ENCODE results near the gene ARHGEF3. TPM values are rescaled to one million over a fixed set of nuclear protein-coding genes. Genes with fewer than 3 reads are reported as not detected.
A peak's percentile ranks its signal among the peaks of the same experiment; 100 is the strongest.
"Not testable (repeated sequence)": the region's sequence is repeated elsewhere in the genome, so short reads cannot be mapped to it uniquely, and the experiment has no call there.

The ARHGEF3 gene
- total RNA-seq, 2 donors from 2014 or later = 70.2 to 71.0 TPM

DNA sequence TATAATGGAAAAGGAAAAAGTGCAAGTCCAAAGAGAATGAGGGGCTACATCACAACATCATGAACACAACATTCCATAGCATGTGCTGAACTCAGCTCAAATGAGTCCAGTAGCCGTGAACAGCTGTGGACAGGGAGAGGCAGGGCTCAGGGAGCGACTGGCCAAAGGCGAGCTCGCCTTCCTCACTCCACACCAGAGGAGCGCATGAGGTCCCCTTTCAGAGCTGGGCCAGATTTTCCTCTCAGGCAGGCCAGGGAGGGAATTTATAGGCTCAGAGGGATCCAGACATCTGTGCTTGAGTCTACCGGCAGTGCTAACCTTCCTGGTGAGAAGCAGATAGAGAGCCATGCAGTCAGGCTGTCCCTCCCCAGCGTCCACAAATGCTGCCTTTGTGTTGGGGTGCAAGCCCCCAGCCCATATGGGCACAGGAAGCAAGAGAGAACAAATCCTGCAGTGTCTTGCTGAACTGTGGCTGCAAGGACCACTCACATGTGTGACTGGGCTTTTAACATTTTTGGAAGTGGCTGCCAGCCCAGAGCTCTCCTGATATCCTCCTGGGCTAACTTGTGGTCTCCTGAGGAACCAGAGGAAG lies 32.5 kb downstream of the ARHGEF3 start:
- Mint-ChIP-seq H3K27me3 (no peaks in the 10 kb centered on the region), H3K4me1 (peaks cover 41% of the 10 kb centered on the region), H3K36me3 (ENCODE audit: low read depth) (peaks cover 14% of the 10 kb centered on the region), H3K27ac (peak overlapping the region; percentile 81), H3K4me3 (no peak overlapping the region)
- H3K9me3 ChIP-seq (ENCODE audit: control insufficient read depth, low read length, poor library complexity, severe bottlenecking) = no peaks in the 10 kb centered on the region
- no peak for ATAC-seq
- no peak for DNase-seq

DNA sequence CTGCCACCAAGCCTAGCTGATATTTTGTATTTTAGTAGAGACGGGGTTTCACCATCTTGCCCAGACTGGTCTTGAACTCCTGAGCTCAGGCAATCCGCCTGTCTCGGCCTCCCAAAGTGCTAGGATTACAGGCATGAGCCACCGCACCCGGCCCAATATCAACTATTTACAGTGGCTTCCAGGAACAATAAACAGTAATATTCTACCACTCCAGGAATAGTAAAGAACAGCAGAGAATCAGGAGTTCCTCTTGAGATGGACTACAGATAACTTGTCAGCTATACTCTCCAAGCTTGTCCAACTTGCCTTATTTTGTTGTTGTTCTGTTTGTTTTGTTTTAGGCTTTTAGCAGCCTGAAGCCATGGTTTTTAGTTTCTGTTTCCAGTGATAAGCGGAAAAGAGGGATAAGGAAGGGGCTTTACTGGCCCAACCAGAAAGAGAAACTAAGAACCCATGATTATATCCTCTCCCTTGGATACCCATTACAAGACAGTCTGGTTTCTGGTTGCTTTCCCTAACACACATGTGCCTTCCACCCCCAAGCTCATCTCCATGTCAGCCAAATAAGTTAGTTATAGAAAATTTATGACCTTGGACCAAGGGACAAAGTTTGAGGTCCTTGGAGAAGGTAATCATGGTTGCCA lies 36.7 kb downstream of the ARHGEF3 start:
- peaks cover 51% of the 10 kb centered on the region for H3K4me1 Mint-ChIP-seq
- H3K4me3 Mint-ChIP-seq = no peak overlapping the region
- H3K27ac Mint-ChIP-seq = peak overlapping the region; percentile 81
- DNase-seq = no peak
- peaks cover 6% of the 10 kb centered on the region for H3K36me3 Mint-ChIP-seq (ENCODE audit: low read depth)
- no peak for ATAC-seq
- H3K27me3 Mint-ChIP-seq = no peaks in the 10 kb centered on the region
- no peaks in the 10 kb centered on the region for H3K9me3 ChIP-seq (ENCODE audit: control insufficient read depth, low read length, poor library complexity, severe bottlenecking)

DNA sequence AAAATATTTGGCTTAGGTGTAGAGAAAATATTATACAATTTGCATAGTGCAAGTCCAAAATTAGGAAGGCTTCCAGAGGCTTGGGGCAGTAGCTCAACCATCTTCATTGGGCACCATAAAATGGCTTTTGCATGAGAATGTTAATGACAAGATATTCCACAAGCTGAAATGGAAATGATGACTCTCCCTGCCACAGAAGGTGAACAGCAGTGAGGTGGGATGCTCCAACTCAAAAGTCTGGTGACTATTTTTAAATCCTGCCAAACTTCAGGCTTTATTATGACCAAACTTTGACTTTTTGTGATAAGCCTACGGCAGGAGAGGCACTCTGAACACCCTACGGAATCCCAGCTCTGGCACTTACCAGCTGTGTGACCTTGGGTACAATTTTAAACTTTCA lies 37.6 kb downstream of the ARHGEF3 start:
- H3K27me3 Mint-ChIP-seq = no peaks in the 10 kb centered on the region
- H3K4me3 Mint-ChIP-seq = no peak overlapping the region
- peaks cover 59% of the 10 kb centered on the region for H3K4me1 Mint-ChIP-seq
- DNase-seq (no peak), ATAC-seq (no peak)
- peaks cover 6% of the 10 kb centered on the region for H3K36me3 Mint-ChIP-seq (ENCODE audit: low read depth)
- no peaks in the 10 kb centered on the region for H3K9me3 ChIP-seq (ENCODE audit: control insufficient read depth, low read length, poor library complexity, severe bottlenecking)
- H3K27ac Mint-ChIP-seq = peak overlapping the region; percentile 81

DNA sequence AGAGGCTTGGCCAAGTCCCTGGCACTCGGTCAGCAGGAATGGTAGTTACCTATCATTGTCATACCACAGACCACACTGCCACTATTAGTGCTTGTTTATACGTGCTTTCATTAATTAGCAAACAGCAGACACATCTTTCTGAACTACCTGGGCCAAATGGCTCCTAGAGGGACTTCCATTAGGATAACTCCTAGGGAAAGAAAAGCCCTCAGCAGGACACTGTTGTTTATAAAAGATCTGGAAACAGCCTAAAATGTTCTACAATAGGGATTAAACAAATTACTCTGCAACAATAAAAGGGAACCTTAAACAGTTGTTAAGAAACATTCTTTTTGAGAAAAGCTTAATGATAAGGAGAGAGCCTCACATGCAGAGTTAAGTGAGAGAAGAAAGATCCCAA lies 38.5 kb downstream of the ARHGEF3 start:
- peak overlapping the region; percentile 92 for H3K27ac Mint-ChIP-seq
- H3K27me3 Mint-ChIP-seq = no peaks in the 10 kb centered on the region
- peaks cover 58% of the 10 kb centered on the region for H3K4me1 Mint-ChIP-seq
- H3K36me3 Mint-ChIP-seq (ENCODE audit: low read depth) = peaks cover 4% of the 10 kb centered on the region
- no peak overlapping the region for H3K4me3 Mint-ChIP-seq
- DNase-seq (no peak), ATAC-seq (no peak)
- H3K9me3 ChIP-seq (ENCODE audit: control insufficient read depth, low read length, poor library complexity, severe bottlenecking) = no peaks in the 10 kb centered on the region

DNA sequence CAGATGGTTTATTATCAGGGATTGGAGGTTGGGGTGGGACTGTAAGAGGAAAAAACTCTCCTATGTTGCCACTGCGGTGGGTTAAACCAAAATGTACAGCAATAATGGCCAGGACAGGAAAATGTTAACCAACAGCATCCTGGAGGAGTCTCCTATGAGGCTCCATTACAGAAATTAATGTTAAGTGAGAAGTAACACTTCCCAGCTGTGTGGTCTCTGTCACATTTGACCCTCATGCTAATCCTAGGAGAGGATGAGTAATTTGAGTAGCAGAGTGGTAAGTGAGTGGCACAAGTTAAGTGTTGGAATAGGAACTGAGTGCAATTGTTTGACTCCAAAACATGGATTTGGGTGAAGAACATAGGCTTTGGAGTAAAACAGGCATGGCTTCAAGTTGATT lies 39.0 kb downstream of the ARHGEF3 start:
- no peak for ATAC-seq
- Mint-ChIP-seq H3K4me1 (peaks cover 58% of the 10 kb centered on the region), H3K27me3 (no peaks in the 10 kb centered on the region), H3K36me3 (ENCODE audit: low read depth) (peaks cover 4% of the 10 kb centered on the region), H3K4me3 (no peak overlapping the region), H3K27ac (peak overlapping the region; percentile 92)
- DNase-seq = no peak
- H3K9me3 ChIP-seq (ENCODE audit: control insufficient read depth, low read length, poor library complexity, severe bottlenecking) = no peaks in the 10 kb centered on the region

DNA sequence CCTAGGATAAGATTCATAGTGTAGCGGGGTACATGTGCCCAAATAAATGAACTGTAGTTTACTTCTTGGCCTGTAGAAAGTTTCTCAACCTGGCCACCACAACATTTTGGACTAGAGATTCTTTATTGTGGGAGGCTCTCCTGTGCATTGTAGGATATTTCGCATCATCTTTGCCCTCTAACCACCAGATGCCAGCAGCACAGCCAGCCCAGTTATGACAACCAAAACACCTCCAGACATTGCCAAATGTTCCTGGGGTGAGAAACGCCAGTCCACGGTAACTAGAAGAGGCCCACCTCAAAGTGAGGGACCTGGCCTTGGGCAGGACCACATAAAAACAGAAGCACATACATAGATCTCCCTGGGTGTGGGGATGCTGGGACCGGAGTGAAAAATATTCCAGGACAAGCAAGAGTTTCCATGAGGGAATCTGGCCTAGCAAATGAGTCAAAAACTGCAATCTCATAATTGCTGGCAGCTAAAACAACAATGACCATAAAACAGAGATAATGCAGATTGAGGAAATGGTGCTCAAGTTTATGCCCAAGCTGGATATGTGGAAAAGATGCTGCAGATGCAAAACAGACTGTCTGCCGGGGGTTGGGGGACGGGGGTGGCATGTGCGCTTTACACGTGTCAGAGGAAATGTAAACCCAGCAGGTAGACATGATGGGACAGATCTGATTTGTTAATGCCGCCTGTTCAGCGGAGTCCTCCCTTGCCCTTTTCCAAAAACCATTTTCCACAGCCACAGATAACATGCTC lies 39.7 kb downstream of the ARHGEF3 start:
- H3K4me3 Mint-ChIP-seq = no peak overlapping the region
- DNase-seq = no peak
- peak overlapping the region; percentile 92 for H3K27ac Mint-ChIP-seq
- peaks cover 4% of the 10 kb centered on the region for H3K36me3 Mint-ChIP-seq (ENCODE audit: low read depth)
- no peaks in the 10 kb centered on the region for H3K9me3 ChIP-seq (ENCODE audit: control insufficient read depth, low read length, poor library complexity, severe bottlenecking)
- ATAC-seq = no peak
- no peaks in the 10 kb centered on the region for H3K27me3 Mint-ChIP-seq
- H3K4me1 Mint-ChIP-seq = peaks cover 58% of the 10 kb centered on the region

DNA sequence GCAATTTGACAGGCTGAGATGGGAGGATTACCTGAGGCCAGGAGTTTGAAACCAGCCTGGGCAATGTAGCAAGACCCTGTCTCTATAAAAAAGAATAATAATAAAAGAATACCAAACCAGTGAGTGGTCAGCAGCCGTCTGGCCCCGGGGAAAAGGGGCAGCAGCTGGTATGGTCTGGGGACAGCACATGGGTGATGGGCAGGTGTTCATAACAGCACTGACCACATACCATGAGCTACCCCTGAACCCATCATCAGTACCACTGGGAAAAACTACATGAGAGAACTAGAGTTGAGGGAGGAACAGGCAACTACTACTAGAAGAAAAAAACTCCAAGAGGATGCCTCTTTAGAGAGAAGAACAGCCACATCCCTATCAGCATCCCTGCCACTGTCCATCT lies 40.7 kb downstream of the ARHGEF3 start:
- H3K36me3 Mint-ChIP-seq (ENCODE audit: low read depth) = peaks cover 4% of the 10 kb centered on the region
- no peak overlapping the region for H3K4me3 Mint-ChIP-seq
- H3K27ac Mint-ChIP-seq = peak overlapping the region; percentile 92
- no peak for DNase-seq
- H3K27me3 Mint-ChIP-seq = no peaks in the 10 kb centered on the region
- H3K9me3 ChIP-seq (ENCODE audit: control insufficient read depth, low read length, poor library complexity, severe bottlenecking) = no peaks in the 10 kb centered on the region
- peaks cover 60% of the 10 kb centered on the region for H3K4me1 Mint-ChIP-seq
- ATAC-seq = no peak

DNA sequence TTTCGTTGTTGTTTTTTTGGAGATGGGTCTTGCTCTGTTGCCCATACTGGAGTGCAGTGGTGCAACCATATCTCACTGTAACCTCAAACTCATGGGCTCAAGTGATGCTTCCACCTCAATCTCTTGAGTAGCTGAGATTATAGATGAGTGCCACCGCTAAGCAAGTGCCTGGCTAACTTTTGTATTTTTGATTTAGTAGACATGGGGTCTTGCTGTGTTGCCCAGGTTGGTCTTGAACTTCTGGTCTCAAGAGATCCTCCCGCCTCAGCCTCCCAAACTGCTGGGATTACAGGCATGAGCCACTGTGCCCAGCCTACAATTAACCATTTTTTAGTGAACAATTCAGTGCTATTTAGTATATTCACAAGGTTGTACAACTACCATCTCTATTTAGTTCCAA lies 42.2 kb downstream of the ARHGEF3 start:
- no peaks in the 10 kb centered on the region for H3K9me3 ChIP-seq (ENCODE audit: control insufficient read depth, low read length, poor library complexity, severe bottlenecking)
- ATAC-seq = no peak
- peaks cover 63% of the 10 kb centered on the region for H3K4me1 Mint-ChIP-seq
- DNase-seq = no peak
- peak overlapping the region; percentile 92 for H3K27ac Mint-ChIP-seq
- peaks cover 7% of the 10 kb centered on the region for H3K36me3 Mint-ChIP-seq (ENCODE audit: low read depth)
- H3K27me3 Mint-ChIP-seq = no peaks in the 10 kb centered on the region
- H3K4me3 Mint-ChIP-seq = peak overlapping the region; percentile 78

DNA sequence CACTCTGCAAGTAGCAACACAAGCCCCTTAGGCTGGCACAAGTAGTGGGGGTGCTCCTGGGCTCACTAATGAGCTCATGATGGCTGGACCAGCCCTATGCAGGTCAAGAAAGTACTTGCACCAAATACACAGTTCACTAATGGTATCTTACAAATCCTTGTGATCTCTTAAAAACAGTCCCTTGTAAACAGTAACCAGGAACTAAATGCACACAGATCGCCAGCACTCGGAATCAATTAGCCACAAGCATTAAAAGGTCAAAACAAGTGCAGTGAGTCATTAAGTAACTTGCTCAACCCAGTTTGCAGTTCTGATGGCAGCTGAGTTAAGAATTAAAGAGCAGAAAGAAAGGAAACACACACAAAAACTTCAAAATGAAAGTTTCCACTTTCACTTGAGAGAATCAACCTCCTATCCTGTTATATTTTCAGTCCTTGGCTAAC lies 43.2 kb downstream of the ARHGEF3 start:
- Mint-ChIP-seq H3K27me3 (no peaks in the 10 kb centered on the region), H3K4me1 (peaks cover 63% of the 10 kb centered on the region), H3K36me3 (ENCODE audit: low read depth) (peaks cover 5% of the 10 kb centered on the region), H3K4me3 (peak overlapping the region; percentile 80), H3K27ac (peak overlapping the region; percentile 92)
- ATAC-seq = peak; percentile 67
- no peak for DNase-seq
- no peaks in the 10 kb centered on the region for H3K9me3 ChIP-seq (ENCODE audit: control insufficient read depth, low read length, poor library complexity, severe bottlenecking)

DNA sequence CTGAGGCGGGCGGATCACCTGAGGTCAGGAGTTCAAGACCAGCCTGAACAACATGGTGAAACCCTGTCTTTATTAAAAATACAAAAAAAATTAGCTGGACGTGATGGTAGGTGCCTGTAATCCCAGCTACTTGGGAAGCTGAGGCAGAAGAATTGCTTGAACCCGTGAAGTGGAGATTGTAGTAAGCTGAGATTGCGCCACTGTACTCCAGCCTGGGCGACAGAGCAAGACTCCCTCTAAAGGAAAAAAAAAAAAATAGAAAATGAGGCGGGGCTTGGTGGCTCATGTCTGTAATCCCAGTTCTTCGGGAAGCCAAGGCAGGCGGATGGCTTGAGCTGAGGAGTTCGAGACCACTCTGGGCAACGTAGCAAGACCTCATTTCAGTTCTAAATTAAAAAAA lies 43.7 kb downstream of the ARHGEF3 start:
- H3K9me3 ChIP-seq (ENCODE audit: control insufficient read depth, low read length, poor library complexity, severe bottlenecking); DNase-seq; H3K4me3 Mint-ChIP-seq; H3K36me3 Mint-ChIP-seq (ENCODE audit: low read depth); H3K27me3 Mint-ChIP-seq; ATAC-seq: not testable (repeated sequence)
- Mint-ChIP-seq H3K27ac (peak overlapping the region; percentile 92), H3K4me1 (peaks cover 64% of the 10 kb centered on the region)

DNA sequence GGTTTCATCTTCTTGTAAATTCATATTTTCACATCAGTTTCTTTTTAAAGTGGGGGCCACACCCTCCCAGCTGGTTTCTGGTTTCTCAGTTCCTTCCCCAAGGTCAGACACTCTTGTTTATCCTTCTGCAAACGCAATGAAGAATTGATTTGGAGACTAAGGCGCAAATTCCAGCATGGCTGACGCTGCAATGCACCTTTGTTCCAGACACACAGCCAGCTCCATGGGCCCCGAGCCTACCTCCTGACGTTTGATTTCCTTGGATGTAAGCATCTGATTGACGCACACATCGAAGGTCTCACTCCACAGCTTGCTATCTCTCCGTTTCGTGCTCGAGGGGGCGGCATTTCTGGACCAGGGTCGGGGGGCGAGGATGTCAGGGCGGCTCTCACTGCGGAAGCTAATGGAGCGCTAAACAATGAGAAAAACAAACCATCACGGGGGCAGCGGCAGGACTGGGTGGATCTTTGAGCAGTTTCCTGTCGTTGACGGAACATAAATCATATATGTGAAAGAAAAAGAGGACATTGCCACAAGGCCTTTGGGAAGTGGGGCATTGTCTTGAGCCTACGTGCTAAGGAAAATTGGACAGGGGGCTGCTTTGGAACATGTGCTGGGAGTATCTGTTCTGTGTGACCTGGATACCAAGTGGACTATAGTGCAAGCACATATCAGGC lies 46.9 kb downstream of the ARHGEF3 start:
- peak overlapping the region; percentile 97 for H3K27ac Mint-ChIP-seq

DNA sequence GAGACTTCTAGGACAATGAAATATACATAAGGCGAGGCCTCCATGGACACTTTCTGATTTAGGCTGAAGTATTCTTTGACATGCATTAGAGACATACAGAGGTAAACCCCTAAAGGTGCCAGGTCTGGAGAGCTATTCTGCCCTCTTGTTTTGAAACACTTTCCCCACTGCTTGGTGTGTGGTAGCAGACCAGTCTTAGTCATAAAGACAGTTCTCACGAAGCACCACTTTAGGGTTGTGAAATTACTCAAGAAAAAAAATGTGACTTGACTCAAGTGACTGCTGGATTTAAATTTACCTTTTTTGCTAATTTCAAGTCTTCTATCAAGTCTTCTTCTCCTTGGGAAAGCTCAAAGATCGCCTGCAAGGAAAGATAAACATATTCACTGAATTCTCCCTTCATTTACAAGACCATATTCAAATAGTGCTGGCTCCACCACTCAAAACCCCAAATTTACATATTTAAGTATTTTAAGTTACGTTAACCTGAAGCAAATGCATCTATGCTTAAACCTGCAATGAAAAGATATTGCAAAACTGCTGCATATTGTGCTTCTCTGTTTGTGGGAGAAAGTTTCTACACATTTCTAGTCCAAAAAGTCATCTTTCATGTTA lies 48.4 kb downstream of the ARHGEF3 start:
- Mint-ChIP-seq H3K27ac (peak overlapping the region; percentile 97), H3K27me3 (no peaks in the 10 kb centered on the region), H3K4me3 (no peak overlapping the region), H3K4me1 (peaks cover 33% of the 10 kb centered on the region), H3K36me3 (ENCODE audit: low read depth) (peaks cover 5% of the 10 kb centered on the region)
- DNase-seq (no peak), ATAC-seq (no peak)
- no peaks in the 10 kb centered on the region for H3K9me3 ChIP-seq (ENCODE audit: control insufficient read depth, low read length, poor library complexity, severe bottlenecking)

More for the DNA sequence above, 46.9 kb downstream of the ARHGEF3 start:
- no peaks in the 10 kb centered on the region for H3K9me3 ChIP-seq (ENCODE audit: control insufficient read depth, low read length, poor library complexity, severe bottlenecking)
- no peaks in the 10 kb centered on the region for H3K27me3 Mint-ChIP-seq
- peak overlapping the region; percentile 96 for H3K4me3 Mint-ChIP-seq
- H3K36me3 Mint-ChIP-seq (ENCODE audit: low read depth) = peaks cover 5% of the 10 kb centered on the region
- ATAC-seq (peak; percentile 62), DNase-seq (no peak)
- H3K4me1 Mint-ChIP-seq = peaks cover 47% of the 10 kb centered on the region

Measured in T-helper 17 cell (primary cell).